Gastroesophageal sphincter (tissue), 4 donors: ENCODE measurements around the gene SPSB3. TPM values are rescaled to one million over a fixed set of nuclear protein-coding genes. Genes with fewer than 3 reads are reported as not detected.

Experiments used
- ATAC-seq: fragments of 150-250 bp; one replicate; pipeline ENCODE4 v1.9.1; 2016; ENCODE audit warnings: mild to moderate bottlenecking, moderate library complexity
- H3K27ac ChIP-seq, 4 donors: fragments of 200-600 bp; sonication (generic) in 3 of 4; 1 replicate in 3 of 4; 2 replicates in 1 of 4; pipeline ENCODE4 v1.5.1; 2016 to 2019
- H3K27me3 ChIP-seq: fragments of 200-600 bp; sonication (generic); one replicate; pipeline ENCODE4 v1.5.1; 2019
- H3K36me3 ChIP-seq, 2 donors: fragments of 200-600 bp; sonication (generic); one replicate each; pipeline ENCODE4 v1.5.1; 2019; ENCODE audit warnings: control low read depth in 1 of 2
- H3K4me1 ChIP-seq, 3 donors: fragments of 200-600 bp; sonication (generic); 1 replicate in 2 of 3; 2 replicates in 1 of 3; pipeline ENCODE4 v1.5.1; 2016 to 2019; ENCODE audit warnings: control low read depth in 2 of 3
- H3K4me3 ChIP-seq, 2 donors: fragments of 200-600 bp; sonication (generic); one replicate each; pipeline ENCODE4 v1.5.1; 2019; ENCODE audit warnings: mild to moderate bottlenecking in 1 of 2, moderate library complexity in 1 of 2
- H3K9me3 ChIP-seq, 3 donors: fragments of 200-600 bp; sonication (generic); one replicate each; pipeline ENCODE4 v1.5.1; 2017 to 2019; ENCODE audit warnings: control low read depth in 2 of 3
- CTCF ChIP-seq, 4 experiments: fragments of 200-600 bp in 2 of 4; fragments of 450-650 bp in 2 of 4; sonication (generic) in 1 of 4; IDR thresholded peaks; one replicate each; pipeline ENCODE4 v1.5.1; 2017 to 2019; ENCODE audit warnings: antibody characterized with exemption in 4 of 4, mild to moderate bottlenecking in 2 of 4, moderate library complexity in 2 of 4
- EP300 ChIP-seq: sonication (generic); formaldehyde crosslinking; IDR thresholded peaks from one replicate; pipeline ENCODE4 v1.6.1; 2017; ENCODE audit warnings: antibody characterized with exemption, mild to moderate bottlenecking
- POLR2A ChIP-seq, 2 donors: fragments of 450-650 bp; IDR thresholded peaks; one replicate each; pipeline ENCODE4 v1.6.1; 2017; ENCODE audit warnings: antibody characterized with exemption in 2 of 2, mild to moderate bottlenecking in 2 of 2, moderate library complexity in 1 of 2
- POLR2AphosphoS5 ChIP-seq: sonication (generic); formaldehyde crosslinking; IDR thresholded peaks from one replicate; pipeline ENCODE4 v1.6.1; 2017; ENCODE audit warnings: antibody characterized with exemption
- WGBS, 2 donors: methylation state at CpG; one replicate each; pipeline ENCODE4 v1.1.5; 2018; ENCODE audit warnings: low coverage in 1 of 2; 5-methylcytosine and 5-hydroxymethylcytosine counted together
- total RNA-seq, 4 donors: library from RNA; depleted of rRNA; stranded (reverse); fragments of >200 nt; gene quantifications; one replicate each; pipeline ENCODE4 v1.1.0, GENCODE V29; 2016

The SPSB3 gene
- total RNA-seq, 4 donors from 2014 or later, result 52.4 to 81.1 (median 75.4) TPM

GRCh38 chr16:1791943-1792812 is 9.8 kb upstream of the SPSB3 start:
- no peak overlapping the region for H3K27ac ChIP-seq
- H3K4me3 ChIP-seq, result no peak overlapping the region
- H3K4me1 ChIP-seq, result peaks cover 0 to 7% (median 0%) of the 10 kb centered on the region in 3 donors
- H3K36me3 ChIP-seq, result peaks cover 0 to 55% of the 10 kb centered on the region in 2 donors
- H3K9me3 ChIP-seq, result no peaks in the 10 kb centered on the region
- TF ChIP-seq EP300, result no peak
- no peak for TF ChIP-seq POLR2A (IDR thresholded peaks at IDR 0.05)
- TF ChIP-seq POLR2AphosphoS5, result no peak
- no peak for TF ChIP-seq CTCF (IDR thresholded peaks at IDR 0.05)
- no peak for ATAC-seq
- H3K27me3 ChIP-seq, result no peaks in the 10 kb centered on the region
- no CpG with 5 or more reads among the region's 59 CpGs for WGBS, 2 donors

GRCh38 chr16:1791256-1791942 is 9.0 kb upstream of the SPSB3 start:
- H3K36me3 ChIP-seq, result peaks cover 0 to 63% of the 10 kb centered on the region in 2 donors
- no peak for TF ChIP-seq POLR2AphosphoS5
- TF ChIP-seq POLR2A (IDR thresholded peaks at IDR 0.05), result no peak
- TF ChIP-seq EP300, result no peak
- no peak for TF ChIP-seq CTCF (IDR thresholded peaks at IDR 0.05)
- H3K4me1 ChIP-seq, result peaks cover 0 to 15% (median 0%) of the 10 kb centered on the region in 3 donors
- no peak overlapping the region for H3K4me3 ChIP-seq
- H3K27ac ChIP-seq, result no peak overlapping the region
- WGBS, 2 donors, result 100% methylated on average over 2 of the region's 53 CpGs; no CpG with 5 or more reads in 1 of the 2 donors
- no peaks in the 10 kb centered on the region for H3K27me3 ChIP-seq
- ATAC-seq, result no peak
- no peaks in the 10 kb centered on the region for H3K9me3 ChIP-seq

- no peaks in the 10 kb centered on the region for H3K27me3 ChIP-seq
- no peaks in the 10 kb centered on the region for H3K9me3 ChIP-seq
- no peak for ATAC-seq
- H3K36me3 ChIP-seq, result peaks cover 0 to 69% of the 10 kb centered on the region in 2 donors
- 84% methylated on average over 12 of the region's 44 CpGs; no CpG with 5 or more reads in 1 of the 2 donors for WGBS, 2 donors
- TF ChIP-seq CTCF (IDR thresholded peaks at IDR 0.05) (no peak), POLR2AphosphoS5 (no peak), EP300 (no peak)
- H3K27ac ChIP-seq, result no peak overlapping the region
- H3K4me1 ChIP-seq, result peaks cover 0 to 21% (median 0%) of the 10 kb centered on the region in 3 donors
- no peak overlapping the region for H3K4me3 ChIP-seq
These were observed 8.4 kb upstream of the SPSB3 start for GRCh38 chr16:1790611-1791255.

GRCh38 chr16:1790261-1790610 is 7.9 kb upstream of the SPSB3 start:
- no peak overlapping the region for H3K4me3 ChIP-seq
- peaks cover 0 to 74% of the 10 kb centered on the region in 2 donors for H3K36me3 ChIP-seq
- peaks cover 0 to 26% (median 2%) of the 10 kb centered on the region in 3 donors for H3K4me1 ChIP-seq
- H3K9me3 ChIP-seq, result no peaks in the 10 kb centered on the region
- TF ChIP-seq CTCF (IDR thresholded peaks at IDR 0.05), result no peak
- no peak for TF ChIP-seq EP300
- no peak for TF ChIP-seq POLR2A (IDR thresholded peaks at IDR 0.05)
- no peak for TF ChIP-seq POLR2AphosphoS5
- H3K27ac ChIP-seq, result no peak overlapping the region
- ATAC-seq, result no peak
- H3K27me3 ChIP-seq, result no peaks in the 10 kb centered on the region
- 100% methylated on average over 5 of the region's 15 CpGs; no CpG with 5 or more reads in 1 of the 2 donors for WGBS, 2 donors
